ENCODE results near the gene AP3B2. TPM values are rescaled to one million over a fixed set of nuclear protein-coding genes. Genes with fewer than 3 reads are reported as not detected.

AP3B2 gene
- total and polyA plus RNA-seq, 2 of the 4 experiments (the other 2 are of a cell fraction), result 0.14 TPM; not detected in 1

GRCh38 chr15:82663186-82663600 is 46.5 kb downstream of the AP3B2 start:
- no peaks in the 10 kb centered on the region; the same call in 1 of the 2 replicates for H4K20me1 ChIP-seq (ENCODE audit: insufficient read depth, low read length)
- no peak overlapping the region for H3K27ac ChIP-seq (ENCODE audit: insufficient read depth, low read length)
- no peaks in the 10 kb centered on the region for H3K27me3 ChIP-seq (ENCODE audit: control insufficient read depth, insufficient read depth, low read length)
- no peak overlapping the region for H3K14ac ChIP-seq (replicated peaks; ENCODE audit: low read depth, low read length)
- H2BK5ac ChIP-seq (ENCODE audit: low read depth, low read length, poor library complexity, severe bottlenecking), result no peak overlapping the region
- POLR2A ChIA-PET (ENCODE audit: unreplicated experiment), result no interaction called here
- BruUV-seq (replicated peaks), result no TSS peak
- no peak overlapping the region for H3K4me2 ChIP-seq (ENCODE audit: low read depth, low read length)
- H4K5ac ChIP-seq (ENCODE audit: low read depth, low read length), result no peak overlapping the region
- DNase-seq (peak; percentile 31), ATAC-seq (ENCODE audit: low read depth) (peak; percentile 63; the same call in 1 of the 2 replicates)
- H3K23ac ChIP-seq (ENCODE audit: low read depth, low read length), result no peak overlapping the region
- H2AFZ ChIP-seq (replicated peaks; ENCODE audit: low read length, poor library complexity), result peak overlapping the region; percentile 21
- no peaks in the 10 kb centered on the region for H3K79me1 ChIP-seq (ENCODE audit: low read depth in 1 of 2, low read length in 2 of 2)
- H4K8ac ChIP-seq (ENCODE audit: low read depth in 2 of 2, low read length in 2 of 2), result no peak overlapping the region
- H2BK15ac ChIP-seq (ENCODE audit: low read depth, low read length), result no peak overlapping the region
- H3K4me1 ChIP-seq (ENCODE audit: control insufficient read depth, insufficient read depth, low read length), result no peaks in the 10 kb centered on the region
- no peak overlapping the region for H3K4me3 ChIP-seq (ENCODE audit: insufficient read depth, low read depth, low read length)
- H3K56ac ChIP-seq (ENCODE audit: extremely low read depth, insufficient read depth, low read length), result no peak overlapping the region
- no peak overlapping the region for H4K91ac ChIP-seq (ENCODE audit: insufficient read depth, low read depth, low read length)
- H2BK120ac ChIP-seq (ENCODE audit: low read depth, low read length), result no peak overlapping the region
- H3K4ac ChIP-seq (ENCODE audit: low read depth, low read length), result no peak overlapping the region
- in situ Hi-C loops (cut with MboI; ENCODE audit: low sequenced_read_pairs), result no loop called here
- H3K9me1 ChIP-seq (ENCODE audit: insufficient read depth, low read length), result no peaks in the 10 kb centered on the region
- WGBS, 2 experiments (ENCODE audit: extremely low coverage in 2 of 2, insufficient read length in 1 of 2), result no CpG with 5 or more reads among the region's 4 CpGs
- no peaks in the 10 kb centered on the region for H3K9me3 ChIP-seq (ENCODE audit: control insufficient read depth, insufficient read depth, low read length)
- CTCF ChIA-PET, result no interaction called here
- no peak overlapping the region for H3K18ac ChIP-seq (ENCODE audit: low read depth, low read length)
- no peak for TF ChIP-seq NFE2L2 (IDR thresholded peaks at IDR 0.05; ENCODE audit: low read depth, low read length)
- 0 out of 2 replicates have a peak, but pooled peaks have one; percentile 16 for TF ChIP-seq MXI1 (IDR thresholded peaks at IDR 0.05; ENCODE audit: borderline replicate concordance, low read depth, low read length)
- TF ChIP-seq USF2 (IDR thresholded peaks at IDR 0.05; ENCODE audit: low read depth, low read length), result peak; percentile 35; the same call in 1 of the 2 replicates
- H3K36me3 ChIP-seq (ENCODE audit: control insufficient read depth, insufficient read depth, low read length), result no peaks in the 10 kb centered on the region
- no peak overlapping the region for H2AK5ac ChIP-seq (ENCODE audit: low read depth, low read length)
- no peak overlapping the region for H3K9ac ChIP-seq (ENCODE audit: low read depth, low read length)
- H2AK9ac ChIP-seq (replicated peaks; ENCODE audit: low read depth, low read length, poor library complexity), result peak overlapping the region; percentile 65
- dilution Hi-C loops (cut with HindIII; ENCODE audit: low sequenced_read_pairs, unreplicated experiment), result no loop called here
- no peak overlapping the region for H2BK20ac ChIP-seq (ENCODE audit: low read depth, low read length)
- intact Hi-C loops (cut with micrococcal nuclease), result loop anchor here (5.0 kb wide), 1 partner anchor 44 kb away; the partner anchor contains the start of gene AP3B2

All from IMR-90 (cell line).